Measurements from ENCODE around the gene ESR2. TPM values are rescaled to one million over a fixed set of nuclear protein-coding genes. Genes with fewer than 3 reads are reported as not detected.

ESR2 gene
- total and polyA plus RNA-seq, 4 donors = 0.11 to 3.4 (median 0.37) TPM

GRCh38 chr14:64215978-64216377 is 78.2 kb downstream of the ESR2 start:
- no peak for TF ChIP-seq CTCF (IDR thresholded peaks at IDR 0.05; ENCODE audit: control extremely low read depth, extremely low read depth)
- no peak overlapping the region for H3K9ac ChIP-seq (ENCODE audit: insufficient read depth in 1 of 2, low read length in 2 of 2)
- peak overlapping the region in 1 of 2 donors; percentile 57 for H3K27ac ChIP-seq (ENCODE audit: low read depth in 1 of 2, low read length in 1 of 2)
- ATAC-seq (ENCODE audit: insufficient read depth, low FRiP score) = no peak
- no peaks in the 10 kb centered on the region for H3K27me3 ChIP-seq (ENCODE audit: control insufficient read depth in 3 of 3, insufficient read depth in 3 of 3, low read length in 2 of 3)
- peaks cover 6 to 74% (median 42%) of the 10 kb centered on the region in 4 donors for H3K36me3 ChIP-seq (ENCODE audit: control insufficient read depth in 4 of 4, insufficient read depth in 4 of 4, low read length in 4 of 4)
- DNase-seq = no peak
- H3K4me1 ChIP-seq (ENCODE audit: control insufficient read depth in 5 of 5, insufficient read depth in 5 of 5, low read length in 5 of 5) = peaks cover 3 to 22% (median 9%) of the 10 kb centered on the region in 5 donors
- H3K4me3 ChIP-seq = no peak overlapping the region
- WGBS, 2 donors = 95 to 96% methylated on average over 13 of the region's 13 CpGs
- no peaks in the 10 kb centered on the region for H3K9me3 ChIP-seq (ENCODE audit: control insufficient read depth in 4 of 4, insufficient read depth in 3 of 4, low read length in 3 of 4)

- TF ChIP-seq CTCF (IDR thresholded peaks at IDR 0.05; ENCODE audit: control extremely low read depth, extremely low read depth) = no peak
- DNase-seq (no peak), ATAC-seq (ENCODE audit: insufficient read depth, low FRiP score) (no peak)
- no peak overlapping the region for H3K9ac ChIP-seq (ENCODE audit: insufficient read depth in 1 of 2, low read length in 2 of 2)
- H3K36me3 ChIP-seq (ENCODE audit: control insufficient read depth in 4 of 4, insufficient read depth in 4 of 4, low read length in 4 of 4) = peaks cover 6 to 75% (median 40%) of the 10 kb centered on the region in 4 donors
- peaks cover 3 to 23% (median 7%) of the 10 kb centered on the region in 5 donors for H3K4me1 ChIP-seq (ENCODE audit: control insufficient read depth in 5 of 5, insufficient read depth in 5 of 5, low read length in 5 of 5)
- no peaks in the 10 kb centered on the region for H3K27me3 ChIP-seq (ENCODE audit: control insufficient read depth in 3 of 3, insufficient read depth in 3 of 3, low read length in 2 of 3)
- no peak overlapping the region for H3K4me3 ChIP-seq
- 93 to 95% methylated on average over 10 of the region's 10 CpGs for WGBS, 2 donors
- no peaks in the 10 kb centered on the region for H3K9me3 ChIP-seq (ENCODE audit: control insufficient read depth in 4 of 4, insufficient read depth in 3 of 4, low read length in 3 of 4)
- H3K27ac ChIP-seq (ENCODE audit: low read depth in 1 of 2, low read length in 1 of 2) = peak overlapping the region in 1 of 2 donors; percentile 57
Observed at GRCh38 chr14:64215274-64215673, 78.9 kb downstream of the ESR2 start.

- no peak for TF ChIP-seq CTCF (IDR thresholded peaks at IDR 0.05; ENCODE audit: control extremely low read depth, extremely low read depth)
- Histone ChIP-seq H3K27me3 (ENCODE audit: control insufficient read depth in 3 of 3, insufficient read depth in 3 of 3, low read length in 2 of 3) (no peaks in the 10 kb centered on the region), H3K4me1 (ENCODE audit: control insufficient read depth in 5 of 5, insufficient read depth in 5 of 5, low read length in 5 of 5) (peaks cover 2 to 35% (median 17%) of the 10 kb centered on the region in 5 donors), H3K4me3 (no peak overlapping the region), H3K9ac (ENCODE audit: insufficient read depth in 1 of 2, low read length in 2 of 2) (no peak overlapping the region), H3K9me3 (ENCODE audit: control insufficient read depth in 4 of 4, insufficient read depth in 3 of 4, low read length in 3 of 4) (no peaks in the 10 kb centered on the region), H3K36me3 (ENCODE audit: control insufficient read depth in 4 of 4, insufficient read depth in 4 of 4, low read length in 4 of 4) (peaks cover 6 to 66% (median 37%) of the 10 kb centered on the region in 4 donors), H3K27ac (ENCODE audit: low read depth in 1 of 2, low read length in 1 of 2) (peak overlapping the region; percentile 44 to 63)
- WGBS, 2 donors = 89 to 90% methylated on average over 15 of the region's 15 CpGs
- DNase-seq (peak in 2 of 3 donors; percentile 42 to 66), ATAC-seq (ENCODE audit: insufficient read depth, low FRiP score) (no peak)
Observed at GRCh38 chr14:64213853-64214570, 80.2 kb downstream of the ESR2 start.

Measured in lung (tissue), 12 donors.